NCI-H2196 (cell line): ENCODE measurements around the gene IQSEC1.
A peak's percentile ranks its signal among the peaks of the same experiment; 100 is the strongest.

Experiments
- DNase-seq: peaks from one replicate; lab custom pipeline; 2025; ENCODE audit not compliant: unreplicated experiment; lab: John Stamatoyannopoulos, UW

The IQSEC1 gene

GRCh38 chr3:12955651-12956315 lies 117.4 kb downstream of the IQSEC1 start:
- DNase-seq = no peak

DNA sequence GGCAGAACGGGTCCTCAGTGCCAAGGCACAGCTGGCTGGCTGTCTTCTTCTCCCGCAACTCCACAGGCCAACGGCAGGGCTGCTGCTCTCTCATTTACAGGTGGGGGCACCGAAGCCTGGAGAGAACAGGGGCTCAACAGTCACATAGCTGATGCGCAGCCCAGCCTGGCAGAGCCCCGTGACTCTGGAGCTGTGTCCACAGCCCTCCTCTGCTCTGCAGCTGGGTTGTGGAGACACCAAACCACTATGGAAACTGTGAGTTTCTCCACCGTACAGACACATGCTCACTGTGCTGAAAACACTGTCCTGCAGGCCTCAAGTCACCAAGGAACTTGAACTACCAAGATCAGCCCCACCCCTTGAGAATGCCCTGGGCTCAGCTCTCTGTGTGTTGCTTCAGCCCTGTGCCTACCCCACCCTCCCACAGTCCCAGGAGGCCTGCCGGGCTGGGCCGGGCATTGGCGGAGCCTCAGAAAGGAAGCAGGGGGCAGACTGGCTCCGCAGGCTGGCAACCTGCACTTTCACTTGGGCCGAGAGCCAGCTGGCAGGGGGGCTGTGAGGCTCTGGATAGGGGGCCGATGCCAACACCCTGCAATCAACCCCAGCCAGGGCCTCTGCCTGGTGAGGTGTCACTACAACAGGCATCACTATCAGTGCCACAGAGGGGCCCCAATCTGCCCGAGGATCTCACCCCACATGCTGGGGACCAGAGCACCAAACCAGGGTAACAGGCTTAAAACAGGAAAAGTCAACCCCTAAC lies 118.2 kb downstream of the IQSEC1 start:
- DNase-seq = peak; percentile 16

- no peak for DNase-seq
Measured at GRCh38 chr3:12954180-12954579, 119.0 kb downstream of the IQSEC1 start.

DNA sequence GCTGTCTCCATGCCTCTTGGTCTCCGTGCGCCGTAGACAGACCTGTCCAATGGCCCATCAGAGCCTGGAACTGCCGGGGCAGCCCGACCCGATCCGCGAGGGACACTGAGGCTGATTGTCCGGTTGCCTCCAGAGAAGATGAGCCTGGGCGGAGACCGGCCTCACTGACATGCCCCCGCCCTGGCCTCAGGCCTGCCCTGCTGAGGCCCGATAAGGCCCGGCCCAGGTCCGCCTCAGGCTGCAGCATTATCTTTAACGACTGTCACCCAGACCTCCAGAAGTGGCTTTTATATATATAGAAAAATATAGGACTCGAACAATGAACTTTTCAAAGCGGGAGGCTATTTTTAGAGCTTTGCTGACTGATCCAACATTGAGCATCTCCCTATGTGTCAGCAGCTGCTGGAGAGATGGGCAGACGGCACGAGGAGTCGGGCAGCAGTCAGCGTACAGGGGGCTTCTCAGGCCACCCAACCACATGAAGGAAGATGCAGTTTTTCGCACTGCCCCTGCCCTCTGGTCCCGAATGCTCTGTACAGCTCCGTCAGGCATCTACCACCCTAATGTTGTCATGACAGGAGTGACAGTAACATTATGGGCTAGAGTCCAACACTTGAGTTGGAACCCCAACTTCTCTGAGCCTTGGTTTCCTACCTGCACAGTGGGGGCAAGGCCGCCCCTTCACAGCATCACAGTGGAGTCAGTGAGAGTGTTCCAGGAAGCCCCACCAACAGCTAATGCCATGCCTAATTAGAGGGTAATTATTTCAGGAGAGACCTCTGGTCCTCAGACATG lies 119.8 kb downstream of the IQSEC1 start:
- no peak for DNase-seq

- DNase-seq = no peak
Measured at GRCh38 chr3:12952343-12953200, 120.7 kb downstream of the IQSEC1 start.

DNA sequence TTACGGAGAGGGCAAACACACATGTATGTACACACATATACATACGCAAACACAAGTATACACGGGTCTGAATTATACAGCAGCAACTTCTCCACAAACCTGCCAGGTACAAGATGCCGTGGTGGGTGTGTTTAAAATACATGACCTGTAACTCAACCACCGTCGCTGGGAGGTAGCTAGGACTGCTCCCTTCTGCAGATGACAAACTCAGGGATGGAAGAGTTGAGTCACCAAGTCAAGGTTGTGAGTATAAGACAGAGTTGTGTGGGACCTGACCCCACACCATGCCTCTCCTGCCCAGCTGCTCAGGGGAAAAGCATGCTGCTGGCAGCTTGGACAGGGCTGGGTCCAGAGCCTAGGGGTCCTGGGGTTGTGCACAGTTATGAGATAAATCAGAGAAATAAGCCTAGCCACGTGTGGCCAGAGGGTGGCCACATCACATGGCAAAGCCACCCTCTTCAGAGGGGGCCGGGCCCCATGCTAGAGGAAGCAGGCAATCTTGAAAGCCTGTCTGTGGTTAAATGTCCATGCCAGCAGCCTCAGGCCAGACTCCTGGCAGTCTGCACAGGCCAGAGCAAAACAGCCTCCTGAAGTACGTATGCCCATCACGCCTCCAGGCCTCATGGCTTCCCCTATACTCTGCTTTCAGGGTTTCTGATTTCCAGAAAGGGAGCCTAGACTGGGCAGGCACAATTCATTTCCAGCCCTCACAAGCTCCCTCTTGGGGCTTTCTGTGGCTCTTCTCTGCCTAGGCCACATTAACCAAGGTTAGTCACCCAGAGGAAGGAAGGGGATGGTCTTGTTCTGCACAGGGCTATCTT lies 124.1 kb downstream of the IQSEC1 start:
- DNase-seq = no peak

DNA sequence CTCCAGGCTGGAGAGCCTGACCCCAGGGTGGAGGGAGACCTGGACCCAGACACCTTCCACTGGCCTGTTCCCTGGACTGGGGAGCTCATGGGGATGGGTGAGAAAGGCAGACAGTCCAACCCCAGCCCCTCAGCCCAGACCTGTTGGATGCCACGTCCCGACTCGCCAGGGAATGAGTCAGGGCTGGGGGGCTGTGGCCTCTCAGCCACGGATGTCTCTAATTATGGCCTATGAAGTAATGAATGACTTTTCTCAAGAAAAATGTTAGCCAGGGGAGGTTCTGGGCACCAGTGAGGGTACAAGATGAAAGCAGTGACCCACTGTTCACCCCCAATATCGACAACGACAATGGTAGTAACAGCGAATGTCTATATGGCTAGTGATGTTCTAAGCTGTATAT lies 124.9 kb downstream of the IQSEC1 start:
- DNase-seq = no peak

GRCh38 chr3:12947504-12948369 lies 125.5 kb downstream of the IQSEC1 start:
- DNase-seq = peak; percentile 17

GRCh38 chr3:12946649-12947316 lies 126.4 kb downstream of the IQSEC1 start:
- no peak for DNase-seq

- DNase-seq = no peak
Measured at GRCh38 chr3:12946251-12946648, 127.0 kb downstream of the IQSEC1 start.

DNA sequence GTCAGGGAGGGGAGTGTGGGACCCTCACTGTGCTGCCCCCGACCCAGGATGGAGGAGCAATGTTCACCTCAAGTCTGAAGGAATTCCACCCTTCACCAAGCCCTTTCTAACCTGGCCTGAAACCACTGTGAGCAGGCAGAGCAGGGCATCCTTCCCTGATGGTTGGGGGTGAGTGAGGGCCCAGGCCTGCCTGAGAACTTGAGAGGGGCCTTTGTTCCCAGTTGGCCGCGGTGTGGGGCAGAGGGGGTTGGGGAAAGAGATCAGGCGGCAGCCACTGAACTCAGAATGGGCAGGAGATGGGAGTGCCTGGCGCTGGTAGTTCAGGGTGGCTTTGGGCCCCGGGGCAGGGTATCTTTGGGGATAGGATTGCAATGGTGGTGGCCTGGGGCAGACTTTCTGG lies 128.4 kb downstream of the IQSEC1 start:
- DNase-seq = no peak

DNA sequence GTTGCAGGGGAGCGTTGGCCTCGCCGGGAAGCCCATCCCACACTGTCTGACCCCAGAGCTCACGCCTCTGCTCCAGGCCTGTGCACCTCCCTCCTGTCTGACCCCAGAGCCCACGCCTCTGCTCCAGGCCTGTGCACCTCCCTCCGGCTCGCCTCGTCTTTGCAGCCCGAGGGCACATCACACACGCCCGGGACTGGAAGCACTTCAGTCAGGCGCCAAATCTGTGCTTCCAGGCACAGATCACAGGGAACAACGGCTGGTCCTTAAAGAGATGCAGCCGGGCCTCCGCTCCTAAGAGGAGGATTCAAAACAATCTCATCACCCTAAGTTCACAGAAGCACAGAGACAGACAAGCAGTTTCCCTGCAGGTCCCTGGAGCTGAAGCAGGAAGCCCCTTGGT lies 128.8 kb downstream of the IQSEC1 start:
- DNase-seq = no peak

DNA sequence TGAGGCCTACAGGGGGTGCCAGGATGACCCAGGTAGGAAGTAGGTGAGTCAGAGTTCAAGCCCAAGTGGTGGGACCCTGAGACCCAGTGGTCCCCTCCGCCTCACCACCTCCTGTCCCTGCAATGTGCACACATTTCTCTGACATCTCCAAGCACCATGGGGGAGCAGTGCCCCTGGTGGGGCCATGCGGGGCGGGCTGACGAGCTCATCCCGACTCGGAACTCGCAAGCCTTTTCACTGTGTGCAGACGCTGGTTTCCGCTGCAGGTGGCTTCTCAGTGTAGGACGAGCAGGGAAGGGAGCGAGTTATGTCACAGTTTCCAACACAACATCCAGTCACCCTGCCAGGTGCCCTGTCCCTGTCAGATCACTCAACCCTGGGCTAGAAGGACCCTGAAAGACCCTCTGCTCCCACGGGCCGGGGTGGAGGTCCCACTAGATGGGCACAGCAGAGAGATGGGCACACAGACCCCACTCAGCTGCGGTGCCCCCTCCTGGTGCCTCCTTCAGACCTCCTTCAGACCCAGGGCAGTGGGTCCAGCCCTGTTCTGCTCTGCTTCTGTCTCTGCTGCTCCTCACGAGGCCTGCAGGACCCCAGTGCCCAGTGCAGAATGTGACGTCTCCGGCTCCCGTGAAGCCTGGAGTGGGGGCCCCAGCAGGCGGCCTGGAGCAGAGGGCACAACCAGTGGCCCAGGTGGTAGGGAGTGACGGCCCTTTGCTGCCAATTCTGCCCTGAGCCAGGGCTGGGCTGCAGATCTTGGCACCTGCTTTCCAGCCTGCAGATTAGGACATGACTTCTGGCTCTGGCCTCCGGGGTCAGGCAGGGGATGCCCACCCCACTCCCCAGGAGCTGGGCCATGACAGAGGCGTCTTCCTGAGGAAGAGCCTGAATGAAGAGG lies 129.9 kb downstream of the IQSEC1 start:
- no peak for DNase-seq

- no peak for DNase-seq
Measured at GRCh38 chr3:12941495-12942023, 131.7 kb downstream of the IQSEC1 start.

- DNase-seq = no peak
Measured at GRCh38 chr3:12940854-12941253, 132.4 kb downstream of the IQSEC1 start.

DNA sequence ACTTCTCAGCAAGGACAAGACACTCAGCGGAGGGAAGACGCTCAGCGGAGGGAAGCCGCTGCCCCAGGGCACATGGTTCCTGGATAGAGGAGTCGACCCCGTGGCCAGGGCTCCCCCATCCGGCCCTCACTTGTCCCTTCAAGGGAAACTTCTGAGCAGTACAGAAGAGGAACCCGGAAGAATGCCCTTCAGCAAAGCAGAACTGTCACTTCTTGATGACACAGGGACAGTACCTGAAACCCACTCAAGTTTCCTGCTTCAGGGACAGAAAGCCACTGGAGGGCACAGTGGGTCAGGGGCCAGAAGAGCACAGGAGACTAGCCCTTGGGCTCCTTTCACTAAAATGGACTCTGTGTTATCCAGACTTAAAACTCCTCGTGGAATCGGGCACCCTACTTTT lies 134.1 kb downstream of the IQSEC1 start:
- DNase-seq = no peak

DNA sequence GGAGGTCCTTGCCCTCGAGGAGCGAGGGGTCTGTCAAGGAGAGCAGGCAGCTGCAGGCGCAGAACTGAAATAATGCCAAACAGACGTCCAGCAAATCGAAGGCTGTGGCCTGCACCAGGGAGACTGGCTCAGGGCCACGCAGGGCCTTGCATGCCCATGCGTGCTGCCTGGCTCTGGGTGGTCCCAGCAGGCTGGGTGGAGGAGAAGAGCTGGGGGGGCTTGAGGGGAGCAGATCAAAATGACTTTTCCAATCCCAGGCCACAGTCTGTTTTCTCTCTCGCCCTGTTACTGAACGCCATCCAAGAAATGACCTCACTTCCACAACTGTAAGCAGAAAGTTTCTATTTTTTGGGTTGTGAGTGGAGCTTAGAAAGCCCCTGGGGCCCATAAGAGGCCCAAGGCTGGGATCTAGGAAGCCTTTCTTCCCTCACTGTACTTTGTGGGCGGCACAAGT lies 134.9 kb downstream of the IQSEC1 start:
- no peak for DNase-seq
